ENCODE results near the gene GNG13.

The GNG13 gene

GRCh38 chr16:774086-775001, 26.2 kb downstream of the GNG13 start:
- DNase-seq (ENCODE audit: extremely low spot score): no peak
- ChIA-PET CTCF (no interaction called here), POLR2A (interaction anchor here (0.6 kb wide), 1 partner anchor 1368 kb away, joined by 3 read pairs; no protein-coding TSS in a partner anchor)
- TF ChIP-seq, protein P1, sequence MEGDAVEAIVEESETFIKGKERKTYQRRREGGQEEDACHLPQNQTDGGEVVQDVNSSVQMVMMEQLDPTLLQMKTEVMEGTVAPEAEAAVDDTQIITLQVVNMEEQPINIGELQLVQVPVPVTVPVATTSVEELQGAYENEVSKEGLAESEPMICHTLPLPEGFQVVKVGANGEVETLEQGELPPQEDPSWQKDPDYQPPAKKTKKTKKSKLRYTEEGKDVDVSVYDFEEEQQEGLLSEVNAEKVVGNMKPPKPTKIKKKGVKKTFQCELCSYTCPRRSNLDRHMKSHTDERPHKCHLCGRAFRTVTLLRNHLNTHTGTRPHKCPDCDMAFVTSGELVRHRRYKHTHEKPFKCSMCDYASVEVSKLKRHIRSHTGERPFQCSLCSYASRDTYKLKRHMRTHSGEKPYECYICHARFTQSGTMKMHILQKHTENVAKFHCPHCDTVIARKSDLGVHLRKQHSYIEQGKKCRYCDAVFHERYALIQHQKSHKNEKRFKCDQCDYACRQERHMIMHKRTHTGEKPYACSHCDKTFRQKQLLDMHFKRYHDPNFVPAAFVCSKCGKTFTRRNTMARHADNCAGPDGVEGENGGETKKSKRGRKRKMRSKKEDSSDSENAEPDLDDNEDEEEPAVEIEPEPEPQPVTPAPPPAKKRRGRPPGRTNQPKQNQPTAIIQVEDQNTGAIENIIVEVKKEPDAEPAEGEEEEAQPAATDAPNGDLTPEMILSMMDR (IDR thresholded peaks at IDR 0.05; ENCODE audit: control extremely low read depth, extremely low read depth, low read depth, missing control alignments): no peak

- TF ChIP-seq, protein P1 (IDR thresholded peaks at IDR 0.05; ENCODE audit: control extremely low read depth, extremely low read depth, low read depth, missing control alignments): no peak
- ChIA-PET POLR2A (interaction anchor here (0.7 kb wide), 1 partner anchor 12 kb away, joined by 13 read pairs; the partner anchor contains the start of gene MSLN), CTCF (interaction anchor here (1.7 kb wide), 1 partner anchor 12 kb away, joined by 6 read pairs; no protein-coding TSS in a partner anchor)
- DNase-seq (ENCODE audit: extremely low spot score): no peak
Observed at GRCh38 chr16:772959-773358, 27.6 kb downstream of the GNG13 start.

DNA sequence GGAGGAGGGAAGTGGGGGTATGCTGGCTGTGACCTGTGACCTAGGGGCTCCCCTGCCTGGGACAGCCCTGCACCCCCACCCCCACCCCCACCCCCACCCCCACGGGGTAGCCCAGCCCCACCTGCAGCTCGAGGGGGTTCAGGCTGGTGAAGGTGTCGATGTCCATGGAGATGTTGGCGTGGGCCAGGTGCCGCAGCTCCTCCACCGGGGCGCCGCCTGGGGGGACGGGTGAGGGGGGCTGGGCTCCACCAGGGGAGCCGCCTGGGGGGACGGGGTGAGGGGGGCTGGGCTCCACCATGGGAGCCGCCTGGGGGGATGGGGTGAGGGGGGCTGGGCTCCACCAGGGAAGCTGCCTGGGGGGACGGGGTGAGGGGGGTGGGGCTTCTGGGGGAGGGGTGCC, 30.1 kb downstream of the GNG13 start:
- ChIA-PET POLR2A (no interaction called here), CTCF (no interaction called here)
- TF ChIP-seq, protein P1 (IDR thresholded peaks at IDR 0.05; ENCODE audit: control extremely low read depth, extremely low read depth, low read depth, missing control alignments): no peak
- DNase-seq (ENCODE audit: extremely low spot score): no peak

- CTCF ChIA-PET: no interaction called here
- POLR2A ChIA-PET: no interaction called here
- TF ChIP-seq, protein P1 (IDR thresholded peaks at IDR 0.05; ENCODE audit: control extremely low read depth, extremely low read depth, low read depth, missing control alignments): no peak
- DNase-seq (ENCODE audit: extremely low spot score): no peak
Observed at GRCh38 chr16:769934-770333, 30.6 kb downstream of the GNG13 start.

- DNase-seq (ENCODE audit: extremely low spot score): no peak
- POLR2A ChIA-PET: no interaction called here
- TF ChIP-seq, protein P1 (IDR thresholded peaks at IDR 0.05; ENCODE audit: control extremely low read depth, extremely low read depth, low read depth, missing control alignments): no peak
- CTCF ChIA-PET: interaction anchor here (1.4 kb wide), 1 partner anchor 17 kb away, joined by 4 read pairs; no protein-coding TSS in a partner anchor
Observed at GRCh38 chr16:769184-769784, 31.2 kb downstream of the GNG13 start.

- TF ChIP-seq, protein P1 (IDR thresholded peaks at IDR 0.05; ENCODE audit: control extremely low read depth, extremely low read depth, low read depth, missing control alignments): no peak
- ChIA-PET CTCF (interaction anchor here (1.4 kb wide), 1 partner anchor 18 kb away, joined by 4 read pairs; no protein-coding TSS in a partner anchor), POLR2A (no interaction called here)
- DNase-seq (ENCODE audit: extremely low spot score): no peak
Observed at GRCh38 chr16:768428-768827, 32.1 kb downstream of the GNG13 start.
